Measurements from ENCODE around the gene SOCS3.

The SOCS3 gene

DNA sequence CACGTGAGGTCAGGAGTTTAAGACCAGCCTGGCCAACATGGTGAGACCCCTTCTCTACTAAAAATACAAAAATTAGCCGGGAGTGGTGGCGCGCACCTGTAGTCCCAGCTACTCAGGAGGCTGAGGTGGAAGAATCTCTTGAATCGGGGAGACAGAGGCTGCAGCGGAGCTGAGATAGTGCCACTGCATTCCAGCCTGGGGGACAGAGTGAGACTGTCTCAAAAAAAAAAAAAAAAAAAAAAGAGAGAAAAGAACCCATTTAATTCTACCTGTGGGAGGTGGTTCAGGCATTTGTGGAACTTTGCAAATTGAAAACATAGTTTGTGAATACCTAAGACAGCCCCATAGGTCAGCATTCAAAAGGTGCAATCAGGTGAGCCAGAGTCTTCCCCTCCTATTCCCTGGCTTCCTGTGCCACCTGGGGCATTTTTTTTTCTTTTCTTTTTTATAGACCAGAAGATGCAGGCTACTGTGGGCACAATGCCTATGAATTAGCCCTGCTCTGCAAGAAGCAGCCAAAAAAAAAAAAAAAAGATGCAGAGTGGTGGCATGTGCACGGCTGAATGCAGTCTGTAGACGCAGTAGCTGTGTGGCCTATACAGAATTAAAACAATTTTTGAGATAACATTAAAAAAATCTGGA, 9.1 kb upstream of the SOCS3 start:
- DNase-seq: no peak

GRCh38 chr17:78368348-78368747, 8.5 kb upstream of the SOCS3 start:
- no peak for DNase-seq

- no peak for DNase-seq
Measured at GRCh38 chr17:78367193-78367592, 7.3 kb upstream of the SOCS3 start.

- no peak for DNase-seq
Measured at GRCh38 chr17:78366109-78366848, 6.4 kb upstream of the SOCS3 start.

DNA sequence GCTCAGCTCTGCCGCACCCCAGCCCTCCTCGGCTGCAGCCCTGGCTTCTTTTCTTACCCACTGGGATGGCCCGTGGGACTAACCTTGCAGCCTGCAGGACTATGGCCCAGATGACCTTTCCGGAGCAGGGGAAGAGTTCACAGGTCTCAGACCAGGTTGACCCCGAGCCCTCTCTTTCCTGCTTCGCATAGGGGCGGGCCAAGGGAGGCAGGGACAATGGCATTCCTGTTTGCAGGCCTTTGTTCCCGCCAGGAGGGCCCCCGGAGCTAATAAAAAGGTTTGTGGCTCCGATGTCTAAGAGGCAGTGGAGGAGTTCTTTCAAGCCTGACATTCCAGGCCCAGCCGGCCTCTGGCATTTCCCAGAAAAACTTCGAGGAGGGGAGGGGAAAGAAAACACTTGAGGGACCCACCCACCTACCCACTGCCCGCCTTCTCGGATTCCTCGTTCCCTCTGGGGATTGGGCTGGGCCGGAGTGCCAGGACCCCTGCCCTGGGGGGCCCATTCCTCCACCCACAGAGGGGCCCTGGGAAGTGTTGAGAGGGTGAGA, 5.8 kb upstream of the SOCS3 start:
- DNase-seq: no peak

GRCh38 chr17:78364436-78365281, 4.8 kb upstream of the SOCS3 start:
- no peak for DNase-seq

GRCh38 chr17:78362671-78363070, 2.8 kb upstream of the SOCS3 start:
- DNase-seq: no peak

- no peak for DNase-seq
Measured at GRCh38 chr17:78362232-78362631, 2.4 kb upstream of the SOCS3 start.

DNA sequence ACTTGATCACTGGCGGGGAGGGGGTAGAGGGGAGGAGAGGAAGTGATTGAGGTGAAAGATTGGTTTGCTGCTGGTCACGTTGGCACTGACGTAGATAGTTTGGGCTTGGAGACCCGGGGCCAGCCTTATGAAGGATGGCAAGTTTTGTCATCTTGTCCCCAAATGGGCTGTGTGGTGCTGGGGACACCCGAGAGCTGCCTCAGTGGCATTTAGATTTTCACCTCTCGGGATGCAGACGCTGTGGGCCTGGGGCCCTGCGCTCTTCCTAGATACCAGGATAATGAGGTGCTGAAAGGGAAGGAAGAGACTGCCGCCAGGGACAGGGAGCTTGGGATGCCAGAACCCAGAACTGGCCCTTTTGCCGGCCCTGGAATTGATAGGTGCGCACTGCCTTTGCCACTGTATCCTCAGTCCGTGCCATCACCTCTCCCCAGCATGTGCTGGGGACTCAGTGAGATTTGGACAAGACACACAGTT, 1.4 kb upstream of the SOCS3 start:
- no peak for DNase-seq

- DNase-seq: peak in 50 of 56 donors; percentile 12 to 90 (median 62)
Measured at GRCh38 chr17:78360371-78361224, 721 bp upstream of the SOCS3 start.

DNA sequence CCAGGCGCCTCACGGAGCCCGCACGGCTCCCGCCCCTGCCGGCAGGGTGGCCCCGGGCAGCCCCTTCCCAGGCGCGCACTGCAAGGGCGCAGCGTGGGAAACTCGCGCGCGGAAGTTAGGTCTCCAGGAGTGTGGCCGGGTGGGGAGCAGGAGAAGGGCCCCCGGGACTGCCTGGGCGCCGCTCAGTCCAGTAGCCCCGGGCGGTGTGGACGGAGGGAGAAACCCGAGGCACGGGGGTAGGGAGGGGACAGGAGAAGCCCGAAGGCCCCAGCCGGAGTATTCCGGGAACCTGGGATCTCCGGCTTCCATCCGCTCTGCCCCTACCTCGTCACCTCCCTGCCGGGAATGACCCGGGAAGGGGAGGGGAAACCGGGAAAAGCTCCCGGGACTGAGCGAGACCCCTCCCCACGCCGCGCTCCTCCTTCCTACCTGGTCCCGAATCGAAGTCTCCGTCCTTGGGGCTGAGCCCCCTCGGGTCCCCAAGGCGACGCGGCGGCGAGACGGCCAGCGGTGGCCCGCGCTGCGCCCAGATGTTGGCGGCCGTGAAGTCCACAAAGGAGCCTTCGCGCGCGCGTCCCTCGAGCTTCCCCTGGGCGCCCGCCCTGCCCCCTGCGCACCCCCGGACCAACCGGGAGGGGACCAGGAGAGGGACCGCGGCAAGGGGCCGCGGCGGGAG, 418 bp downstream of the SOCS3 start:
- DNase-seq: peak in 3 of 56 donors; percentile 15 to 56 (median 36)

GRCh38 chr17:78358538-78359320, 1.1 kb downstream of the SOCS3 start:
- peak in 3 of 56 donors; percentile 19 to 24 (median 21) for DNase-seq

GRCh38 chr17:78357672-78358537, 2.0 kb downstream of the SOCS3 start:
- DNase-seq: no peak

GRCh38 chr17:78357177-78357586, 2.7 kb downstream of the SOCS3 start:
- DNase-seq: peak in 28 of 56 donors; percentile 15 to 71 (median 48)

GRCh38 chr17:78356101-78356713, 3.7 kb downstream of the SOCS3 start:
- peak in 8 of 56 donors; percentile 14 to 65 (median 25) for DNase-seq

DNA sequence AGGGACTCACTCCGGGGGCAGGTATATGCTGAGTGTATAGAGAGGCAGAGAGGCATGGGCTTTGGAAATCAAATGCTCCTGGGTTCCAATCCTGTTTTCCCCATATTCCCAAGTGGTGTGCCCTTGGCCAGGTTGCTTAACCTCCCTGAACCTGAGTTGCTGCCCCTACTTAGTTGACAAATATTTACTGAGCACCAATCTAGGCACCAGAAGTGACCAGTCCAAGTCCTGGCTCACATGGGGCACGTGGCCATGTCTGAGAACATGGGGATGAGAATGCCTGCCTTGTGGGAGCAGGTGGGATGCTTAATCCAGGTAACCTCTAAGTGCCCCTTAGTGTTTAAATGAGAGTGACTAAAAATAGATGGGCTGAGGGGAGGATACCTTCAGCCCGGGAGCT, 4.2 kb downstream of the SOCS3 start:
- DNase-seq: no peak

DNA sequence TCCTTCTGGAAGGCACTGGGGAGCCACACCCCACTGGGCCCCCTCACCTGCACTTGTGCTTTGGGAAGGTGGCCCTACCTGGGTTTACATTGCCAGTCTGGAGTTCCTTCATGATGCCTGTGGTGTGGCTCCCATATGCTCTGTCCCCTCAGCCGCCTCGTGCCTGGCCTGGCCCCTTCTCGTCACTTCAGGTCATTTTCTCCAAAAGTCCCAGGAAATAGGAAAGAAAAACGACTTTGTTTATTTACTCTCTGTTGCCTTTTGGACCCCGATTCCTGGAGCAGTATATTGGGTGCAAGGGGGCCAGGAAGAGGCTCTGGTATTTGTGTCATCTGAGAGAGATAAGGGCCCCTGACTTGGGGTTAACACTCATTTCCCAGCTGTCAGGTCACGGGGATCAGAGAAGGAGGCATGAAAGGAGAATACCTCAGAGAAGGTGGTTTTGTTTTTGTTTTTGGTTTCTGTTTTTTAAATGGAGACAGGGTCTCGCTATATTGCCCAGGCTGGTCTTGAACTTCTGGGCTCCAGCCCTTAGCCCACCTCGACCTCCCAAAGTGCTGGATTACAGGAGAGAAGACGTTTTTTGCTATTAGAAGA, 4.7 kb downstream of the SOCS3 start:
- DNase-seq: no peak
